GM18907 (cell line): ENCODE results near the gene FOXK1.

Experiments
- ATAC-seq: cut with Tn5 transposase; IDR thresholded peaks from one replicate; pipeline ENCODE4 v1.9.1; 2021; ENCODE audit warnings: mild to moderate bottlenecking, moderate library complexity; ENCODE audit not compliant: unreplicated experiment

Gene FOXK1

GRCh38 chr7:4694305-4694704 lies 12.2 kb downstream of the FOXK1 start:
- no peak for ATAC-seq

- ATAC-seq, result no peak
Observed at GRCh38 chr7:4698707-4699275, 16.7 kb downstream of the FOXK1 start.

DNA sequence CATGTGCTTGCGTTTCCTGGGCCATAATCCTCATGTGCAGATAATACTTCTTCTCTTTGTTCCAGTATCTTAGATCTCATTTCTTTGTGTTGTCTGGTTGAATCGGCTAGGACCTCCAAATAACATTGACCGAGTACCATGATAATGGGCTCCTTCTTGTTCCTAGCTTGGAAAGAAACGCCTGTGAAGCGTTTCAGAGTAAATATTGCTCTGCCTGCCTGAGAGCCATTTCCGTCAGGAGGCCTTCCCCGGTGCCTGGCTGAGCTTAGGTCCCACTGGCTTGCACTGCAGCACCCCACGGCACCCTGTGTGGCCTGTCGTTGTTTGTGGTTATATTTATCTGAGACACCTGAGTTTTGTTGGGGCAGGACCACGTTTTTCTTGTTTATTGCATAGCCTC lies 17.7 kb downstream of the FOXK1 start:
- ATAC-seq, result no peak

DNA sequence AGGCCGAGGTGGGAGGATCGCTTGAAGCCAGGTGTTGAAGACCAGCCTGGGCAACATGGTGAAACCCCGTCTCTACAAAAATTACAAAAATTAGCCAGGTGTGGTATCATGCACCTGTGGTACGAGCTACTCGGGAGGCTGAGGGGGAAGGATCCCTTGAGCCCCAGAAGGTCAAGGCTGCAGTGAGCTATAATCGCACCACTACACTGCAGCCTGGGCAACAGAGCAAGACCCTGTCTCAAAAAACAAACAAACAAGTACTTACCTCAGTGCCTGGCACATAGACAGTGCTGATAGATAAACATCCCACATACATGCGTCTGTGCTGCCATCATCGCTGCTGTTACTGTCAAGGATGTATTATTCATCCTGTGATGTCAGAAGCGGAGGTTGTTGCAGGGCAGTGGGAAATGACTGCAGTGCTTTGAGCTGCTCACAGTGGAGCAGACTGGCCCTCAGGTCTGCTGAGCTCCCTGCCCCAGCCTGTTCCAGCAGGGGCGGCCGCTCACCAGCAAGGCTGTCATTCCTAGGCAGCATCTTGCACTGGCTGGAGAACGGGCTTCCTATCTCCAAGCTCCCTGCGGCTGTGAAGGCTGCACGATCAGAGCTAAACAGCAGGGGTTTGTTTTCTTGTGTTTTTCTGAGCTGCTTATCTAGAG lies 18.6 kb downstream of the FOXK1 start:
- ATAC-seq, result no peak

- ATAC-seq, result no peak
Observed at GRCh38 chr7:4702961-4703512, 20.9 kb downstream of the FOXK1 start.

- no peak for ATAC-seq
Observed at GRCh38 chr7:4703532-4703931, 21.4 kb downstream of the FOXK1 start.

DNA sequence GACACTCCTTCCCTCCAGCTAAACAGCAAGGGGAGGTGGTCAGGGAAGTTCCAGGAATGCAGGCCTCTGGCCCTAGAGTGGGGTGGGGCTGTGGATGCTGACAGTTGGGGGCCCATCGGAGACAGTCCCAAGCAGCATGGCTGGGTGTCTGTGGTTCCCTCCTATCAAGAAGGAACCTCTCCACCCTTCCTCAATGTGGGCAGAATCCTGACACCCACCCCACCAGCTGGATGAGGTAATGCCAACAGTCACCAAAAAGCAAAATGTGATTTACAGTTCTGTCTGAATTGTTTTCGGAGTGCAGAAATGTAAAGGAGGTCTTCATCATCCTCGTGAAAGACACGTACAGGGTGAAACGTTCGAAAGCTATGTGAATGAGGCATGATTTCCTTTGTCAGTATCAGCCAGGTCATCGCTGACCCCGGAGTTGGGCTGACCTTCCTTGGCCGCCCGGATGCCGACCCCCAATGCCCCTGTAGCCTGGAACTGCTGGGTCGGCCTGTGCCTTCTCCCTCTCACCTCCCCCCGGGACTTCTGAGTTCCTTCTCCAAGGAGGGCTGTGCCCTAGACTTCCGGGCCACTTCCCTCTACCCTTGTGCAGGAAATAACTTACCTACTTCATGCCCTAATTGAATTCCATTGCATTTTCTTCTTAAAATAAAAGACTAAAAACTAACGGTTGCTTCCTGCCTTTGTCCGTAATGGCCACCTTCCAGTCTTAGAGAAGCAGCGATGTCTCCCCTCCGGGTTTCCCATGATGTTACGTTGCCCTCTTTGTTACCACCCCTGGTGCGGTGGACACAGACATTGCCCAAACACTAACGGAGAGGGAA lies 24.5 kb downstream of the FOXK1 start:
- ATAC-seq, result no peak

DNA sequence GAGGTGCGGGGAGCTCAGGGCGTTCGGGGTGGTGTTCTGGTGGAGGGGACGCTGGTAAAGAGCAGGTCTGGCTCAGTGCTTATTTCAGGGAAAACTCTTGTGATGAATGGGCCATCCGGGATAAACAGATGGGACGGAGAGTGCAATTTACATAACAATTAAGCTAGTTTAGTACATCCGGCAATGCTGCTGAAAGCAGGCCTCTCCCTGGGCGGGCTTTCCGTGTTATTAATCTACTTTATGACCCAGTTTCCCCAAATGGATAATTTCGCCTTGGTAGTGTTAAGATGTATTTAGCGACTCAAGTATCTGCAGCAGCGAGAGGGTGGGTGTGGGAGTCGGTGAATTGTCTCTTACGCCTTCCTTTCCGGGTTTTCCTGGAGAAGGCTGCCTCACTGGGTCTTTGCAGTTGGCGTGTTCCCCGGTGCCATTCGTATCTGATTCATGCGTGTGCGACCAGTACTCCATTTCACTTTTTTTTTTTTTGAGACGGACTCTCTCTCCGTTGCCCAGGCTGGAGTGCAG lies 25.2 kb downstream of the FOXK1 start:
- ATAC-seq, result no peak

DNA sequence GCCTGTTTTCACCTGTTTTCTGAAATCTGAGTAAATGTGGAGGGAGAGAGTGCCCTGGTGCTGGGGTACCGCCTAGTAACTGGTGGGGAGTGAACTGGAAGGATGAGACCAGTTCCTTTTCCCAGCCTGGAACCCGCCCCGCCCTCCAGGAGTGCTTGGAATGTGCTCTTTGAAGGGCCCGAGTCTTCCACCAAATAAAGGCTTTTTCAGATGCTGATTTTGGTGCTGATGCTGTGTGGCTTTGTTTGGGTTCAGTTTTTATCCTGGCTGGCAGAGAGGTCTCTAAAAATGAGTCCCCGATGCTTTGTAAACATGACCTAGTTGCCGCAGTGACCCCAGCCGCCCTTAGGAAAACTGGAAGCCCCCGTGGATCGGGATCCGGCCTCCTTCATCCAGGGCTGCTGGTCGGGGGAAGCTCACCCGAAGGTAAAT lies 25.9 kb downstream of the FOXK1 start:
- no peak for ATAC-seq

DNA sequence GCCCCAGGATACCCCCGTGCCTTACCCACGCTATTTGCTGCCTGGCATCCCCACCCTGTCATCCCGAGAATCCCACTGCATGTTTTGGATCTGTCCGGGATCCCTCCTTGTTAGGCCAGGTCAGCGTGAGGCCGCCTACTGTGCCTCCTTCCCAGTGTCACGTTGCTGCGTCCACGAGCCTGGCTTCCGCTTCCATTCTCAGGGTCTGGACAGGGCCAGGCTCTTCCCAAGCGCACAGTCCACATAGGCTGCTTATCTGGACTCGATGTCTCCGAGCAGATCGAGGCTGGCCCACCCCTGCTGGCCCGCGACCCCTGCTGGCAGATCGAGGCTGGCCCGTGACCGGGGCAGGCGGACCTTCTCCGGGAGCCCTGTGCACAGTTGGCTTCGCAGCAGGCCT lies 27.1 kb downstream of the FOXK1 start:
- ATAC-seq, result no peak

DNA sequence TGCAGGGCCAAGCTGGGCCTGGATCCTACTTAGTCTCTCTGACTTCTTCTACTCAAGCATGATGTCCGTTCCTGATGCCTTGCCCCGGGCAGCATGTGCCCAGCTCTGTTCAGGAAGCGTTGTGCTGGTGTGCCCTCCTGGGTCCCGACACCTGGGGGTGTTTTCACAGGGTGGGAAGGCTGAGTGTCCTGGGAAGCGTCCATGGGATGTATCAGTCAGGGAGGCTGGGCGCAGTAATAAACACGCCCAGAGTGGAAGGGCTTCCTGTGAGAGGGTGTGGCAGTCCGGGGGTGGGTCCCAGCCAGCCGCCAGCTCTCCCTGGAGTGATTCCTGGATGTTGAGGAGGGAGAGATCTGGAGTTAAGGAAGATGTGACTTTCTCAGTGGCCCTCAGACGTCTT lies 29.0 kb downstream of the FOXK1 start:
- no peak for ATAC-seq

DNA sequence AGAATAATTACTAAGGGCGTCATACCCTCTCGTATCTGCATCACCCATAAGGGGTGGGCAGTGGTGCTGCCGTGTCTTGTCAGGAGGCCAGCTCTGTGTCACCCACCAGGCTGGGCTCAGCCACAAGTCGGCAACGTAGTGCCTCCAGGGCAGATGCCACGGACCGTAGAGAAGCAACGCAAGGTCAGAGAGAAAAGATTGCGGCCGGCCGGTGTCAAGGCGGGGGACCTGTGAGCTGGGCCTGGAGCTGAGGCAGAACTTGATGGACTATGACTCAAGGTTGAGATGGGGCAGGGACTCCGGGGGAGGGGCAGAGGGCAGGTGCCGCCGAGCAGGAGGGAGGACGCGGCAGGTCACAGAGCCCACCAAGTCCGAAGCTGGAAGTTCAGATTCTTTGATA lies 29.5 kb downstream of the FOXK1 start:
- ATAC-seq, result no peak

- no peak for ATAC-seq
Observed at GRCh38 chr7:4712281-4713182, 30.4 kb downstream of the FOXK1 start.

GRCh38 chr7:4713183-4713784 lies 31.2 kb downstream of the FOXK1 start:
- no peak for ATAC-seq

DNA sequence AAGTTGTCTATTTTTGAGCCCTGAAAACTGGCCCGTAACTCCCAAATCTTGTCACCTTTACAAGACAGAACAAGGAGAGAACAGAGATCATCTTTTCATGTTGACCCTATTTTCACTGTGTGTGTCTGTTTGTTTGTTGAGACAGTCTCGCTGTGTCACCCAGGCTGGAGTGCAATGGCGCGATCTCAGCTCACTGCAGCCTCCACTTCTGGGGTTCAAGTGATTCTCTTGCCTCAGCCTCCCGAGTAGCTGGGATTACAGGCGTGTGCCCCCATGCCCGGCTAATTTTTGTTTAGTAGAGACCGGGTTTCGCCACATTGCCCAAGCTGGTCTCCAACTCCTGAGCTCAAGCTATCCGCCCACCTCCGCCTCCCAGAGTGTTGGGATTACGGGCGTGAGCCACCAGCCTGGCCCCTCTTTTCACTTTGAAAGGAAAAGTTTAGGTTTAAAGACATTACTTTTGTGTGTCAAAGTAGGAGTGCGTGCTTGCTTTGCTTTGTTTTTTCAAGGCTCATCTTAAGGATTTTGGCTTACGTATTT lies 32.1 kb downstream of the FOXK1 start:
- no peak for ATAC-seq

DNA sequence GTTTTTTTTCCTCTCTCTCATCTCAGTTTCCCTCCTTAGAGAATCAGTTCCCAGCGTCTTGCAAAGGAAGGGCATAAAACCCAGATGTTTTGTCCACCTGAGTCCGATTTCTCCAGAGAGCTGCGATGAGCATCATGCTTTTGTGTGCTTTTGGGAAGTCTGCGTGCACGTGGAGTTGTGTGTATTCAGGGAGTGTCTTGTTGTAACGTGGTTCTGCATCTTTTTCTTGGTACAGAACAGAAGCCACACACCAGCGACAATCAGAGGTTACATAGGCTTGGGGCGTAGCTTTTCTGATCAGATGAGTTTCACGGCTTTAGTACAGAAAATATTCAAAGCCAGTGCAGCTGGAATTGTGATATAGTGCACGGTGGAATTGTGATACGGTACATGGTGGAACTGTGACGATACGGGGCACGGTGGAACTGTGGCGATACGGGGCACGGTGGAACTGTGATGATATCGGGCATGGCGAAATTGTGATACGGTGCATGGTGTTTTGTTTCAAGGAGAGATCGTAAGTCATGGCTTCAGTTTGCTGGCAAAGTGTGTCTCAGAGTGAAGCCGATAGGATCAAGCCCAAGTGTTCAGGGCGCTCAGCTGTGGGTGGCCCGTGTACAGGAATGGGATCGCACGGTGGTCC lies 32.8 kb downstream of the FOXK1 start:
- ATAC-seq, result no peak

- no peak for ATAC-seq
Observed at GRCh38 chr7:4715410-4715776, 33.3 kb downstream of the FOXK1 start.

DNA sequence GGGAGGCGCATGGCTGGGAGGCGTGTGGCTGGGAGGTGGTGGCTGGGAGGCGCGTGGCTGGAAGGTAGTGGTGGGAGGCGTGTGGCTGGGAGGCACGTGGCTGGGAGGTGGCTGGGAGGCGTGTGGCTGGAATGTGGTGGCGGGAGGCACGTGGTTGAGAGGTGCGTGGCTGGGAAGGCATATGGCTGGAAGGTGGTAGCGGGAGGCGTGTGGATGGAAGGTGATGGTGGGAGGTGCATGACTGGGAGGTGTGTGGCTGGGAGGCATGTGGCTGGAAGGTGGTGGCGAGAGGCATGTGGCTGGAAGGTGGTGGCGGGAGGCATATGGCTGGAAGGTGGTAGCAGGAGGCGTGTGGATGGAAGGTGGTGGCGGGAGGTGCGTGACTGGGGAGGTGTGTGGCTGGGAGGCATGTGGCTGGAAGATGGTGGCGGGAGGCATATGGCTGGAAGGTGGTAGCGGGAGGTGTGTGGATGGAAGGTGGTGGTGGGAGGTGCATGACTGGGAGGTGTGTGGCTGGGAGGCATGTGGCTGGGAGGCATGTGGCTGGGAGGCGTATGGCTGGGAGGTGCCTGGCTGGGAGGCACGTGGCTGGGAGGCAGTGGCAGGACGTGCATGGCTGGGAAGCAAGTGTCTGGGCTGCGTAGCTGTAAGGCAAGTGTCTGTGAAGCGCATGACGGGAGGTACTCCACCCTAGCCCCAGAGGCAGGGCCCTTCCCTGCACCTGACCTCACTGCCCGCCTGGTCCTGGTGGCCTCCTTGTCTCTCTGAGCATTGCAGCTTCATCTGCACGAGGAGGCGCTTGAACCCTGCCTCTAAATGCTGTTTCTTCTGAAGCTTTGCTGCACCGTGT lies 35.1 kb downstream of the FOXK1 start:
- no peak for ATAC-seq

- ATAC-seq, result no peak
Observed at GRCh38 chr7:4718075-4718474, 36.0 kb downstream of the FOXK1 start.
